ENCODE measurements around the gene RASGRP4. TPM values are rescaled to one million over a fixed set of nuclear protein-coding genes. Genes with fewer than 3 reads are reported as not detected.
A peak's percentile ranks its signal among the peaks of the same experiment; 100 is the strongest.

Gene RASGRP4
- total RNA-seq, 1 experiment from 2014 or later: not detected

- BruUV-seq (replicated peaks): no TSS peak
- Histone ChIP-seq H3K36me3 (ENCODE audit: low read depth, low read length) (no peaks in the 10 kb centered on the region), H3K9me2 (replicated peaks; ENCODE audit: low read length) (no peaks in the 10 kb centered on the region), H3F3A (ENCODE audit: low read length, unreplicated experiment) (no peaks in the 10 kb centered on the region), H3K4me3 (ENCODE audit: low read length) (peak overlapping the region; percentile 64), H3K9ac (ENCODE audit: low read length) (no peak overlapping the region), H2AFZ (ENCODE audit: low read length) (peak overlapping the region; percentile 89), H3K4me2 (ENCODE audit: low read length) (peak overlapping the region; percentile 86), H3K27me3 (ENCODE audit: low read length) (no peaks in the 10 kb centered on the region), H3K27ac (ENCODE audit: low read length) (no peak overlapping the region), H3K9me3 (ENCODE audit: low read length) (no peaks in the 10 kb centered on the region), H3K79me2 (ENCODE audit: low read length) (0 out of 2 replicates have a peak, but pooled peaks cover 4% of the 10 kb centered on the region), H3K4me1 (ENCODE audit: insufficient read depth, low read length) (peaks cover 8% of the 10 kb centered on the region; the same call in 1 of the 2 replicates), H4K20me1 (ENCODE audit: low read length) (no peaks in the 10 kb centered on the region)
- TF ChIP-seq EZH2 (IDR thresholded peaks at IDR 0.05; ENCODE audit: low read length, unreplicated experiment): no peak
- no peak for TF ChIP-seq CTCF (conservative IDR thresholded peaks at IDR 0.05; ENCODE audit: low read depth, low read length)
- ChIA-PET POLR2A (ENCODE audit: unreplicated experiment) (interaction anchor here (0.6 to 1.6 kb wide), 5 partner anchors 15 to 628 kb away, joined by 4 to 11 read pairs (median 7); partner anchors contain the start of genes GGN and PSMD8), CTCF (interaction anchor here (0.6 to 1.6 kb wide), 15 partner anchors 13 to 464 kb away, joined by 3 to 26 read pairs (median 5); partner anchors contain the start of genes EIF3K and GGN)
- no peak for ATAC-seq
- DNase-seq: no peak
- intact Hi-C loops (cut with micrococcal nuclease): loop anchor here (10.0 kb wide), 1 partner anchor 552 kb away; no protein-coding TSS in a partner anchor
Measured at GRCh38 chr19:38402623-38402966, 23.4 kb downstream of the RASGRP4 start.

- Histone ChIP-seq H3F3A (ENCODE audit: low read length, unreplicated experiment) (no peaks in the 10 kb centered on the region), H3K79me2 (ENCODE audit: low read length) (0 out of 2 replicates have a peak, but pooled peaks cover 4% of the 10 kb centered on the region), H3K27me3 (ENCODE audit: low read length) (no peaks in the 10 kb centered on the region), H3K4me2 (ENCODE audit: low read length) (no peak overlapping the region), H3K9me3 (ENCODE audit: low read length) (no peaks in the 10 kb centered on the region), H3K4me1 (ENCODE audit: insufficient read depth, low read length) (peaks cover 8% of the 10 kb centered on the region; the same call in 1 of the 2 replicates), H2AFZ (ENCODE audit: low read length) (no peak overlapping the region), H3K36me3 (ENCODE audit: low read depth, low read length) (no peaks in the 10 kb centered on the region), H3K27ac (ENCODE audit: low read length) (no peak overlapping the region), H4K20me1 (ENCODE audit: low read length) (no peaks in the 10 kb centered on the region), H3K9me2 (replicated peaks; ENCODE audit: low read length) (no peaks in the 10 kb centered on the region), H3K9ac (ENCODE audit: low read length) (no peak overlapping the region), H3K4me3 (ENCODE audit: low read length) (no peak overlapping the region)
- peak; percentile 14; the same call in 1 of the 2 replicates for ATAC-seq
- no peak for TF ChIP-seq EZH2 (IDR thresholded peaks at IDR 0.05; ENCODE audit: low read length, unreplicated experiment)
- no peak for TF ChIP-seq EZH2phosphoT487 (IDR thresholded peaks at IDR 0.05; ENCODE audit: borderline replicate concordance, low read length)
- no peak for TF ChIP-seq CTCF (conservative IDR thresholded peaks at IDR 0.05; ENCODE audit: low read depth, low read length)
- CTCF ChIA-PET: no interaction called here
- intact Hi-C loops (cut with micrococcal nuclease): loop anchor here (10.0 kb wide), 1 partner anchor 554 kb away; no protein-coding TSS in a partner anchor
- peak; percentile 58 for DNase-seq
- no TSS peak for BruUV-seq (replicated peaks)
- POLR2A ChIA-PET (ENCODE audit: unreplicated experiment): no interaction called here
Measured at GRCh38 chr19:38401148-38401547, 24.9 kb downstream of the RASGRP4 start.

- no peaks in the 10 kb centered on the region for H3K9me3 ChIP-seq (ENCODE audit: low read length)
- TF ChIP-seq EZH2 (IDR thresholded peaks at IDR 0.05; ENCODE audit: low read length, unreplicated experiment) (no peak), CTCF (conservative IDR thresholded peaks at IDR 0.05; ENCODE audit: low read depth, low read length) (no peak), EZH2phosphoT487 (IDR thresholded peaks at IDR 0.05; ENCODE audit: borderline replicate concordance, low read length) (no peak)
- H3K79me2 ChIP-seq (ENCODE audit: low read length): 0 out of 2 replicates have a peak, but pooled peaks cover 4% of the 10 kb centered on the region
- intact Hi-C loops (cut with micrococcal nuclease): loop anchor here (10.0 kb wide), 1 partner anchor 554 kb away; no protein-coding TSS in a partner anchor
- POLR2A ChIA-PET (ENCODE audit: unreplicated experiment): no interaction called here
- DNase-seq: no peak
- H3K36me3 ChIP-seq (ENCODE audit: low read depth, low read length): no peaks in the 10 kb centered on the region
- no peaks in the 10 kb centered on the region for H3F3A ChIP-seq (ENCODE audit: low read length, unreplicated experiment)
- peaks cover 8% of the 10 kb centered on the region; the same call in 1 of the 2 replicates for H3K4me1 ChIP-seq (ENCODE audit: insufficient read depth, low read length)
- no peak overlapping the region for H3K9ac ChIP-seq (ENCODE audit: low read length)
- no peak overlapping the region for H3K4me2 ChIP-seq (ENCODE audit: low read length)
- no peak overlapping the region for H3K4me3 ChIP-seq (ENCODE audit: low read length)
- H3K27me3 ChIP-seq (ENCODE audit: low read length): no peaks in the 10 kb centered on the region
- CTCF ChIA-PET: no interaction called here
- H2AFZ ChIP-seq (ENCODE audit: low read length): no peak overlapping the region
- BruUV-seq (replicated peaks): no TSS peak
- no peaks in the 10 kb centered on the region for H3K9me2 ChIP-seq (replicated peaks; ENCODE audit: low read length)
- H4K20me1 ChIP-seq (ENCODE audit: low read length): no peaks in the 10 kb centered on the region
- H3K27ac ChIP-seq (ENCODE audit: low read length): no peak overlapping the region
- no peak for ATAC-seq
Measured at GRCh38 chr19:38400361-38400760, 25.7 kb downstream of the RASGRP4 start.

Data from PC-3 (cell line).